GM12872 (cell line): ENCODE measurements around the gene RIMBP2.

Experiments used
- CTCF ChIP-seq: IDR thresholded peaks from 3 replicates; pipeline ENCODE4 v1.5.1; 2011; ENCODE audit warnings: low read depth, mild to moderate bottlenecking, low read length, moderate library complexity; ENCODE audit not compliant: insufficient read depth

The RIMBP2 gene

GRCh38 chr12:130673036-130673705, 42.9 kb downstream of the RIMBP2 start:
- TF ChIP-seq CTCF, result no peak

GRCh38 chr12:130672089-130672820, 43.8 kb downstream of the RIMBP2 start:
- no peak for TF ChIP-seq CTCF

- no peak for TF ChIP-seq CTCF
Observed at GRCh38 chr12:130671556-130671955, 44.5 kb downstream of the RIMBP2 start.

GRCh38 chr12:130669797-130670196, 46.3 kb downstream of the RIMBP2 start:
- no peak for TF ChIP-seq CTCF

- no peak for TF ChIP-seq CTCF
Observed at GRCh38 chr12:130669205-130669557, 46.9 kb downstream of the RIMBP2 start.

- no peak for TF ChIP-seq CTCF
Observed at GRCh38 chr12:130668286-130669204, 47.6 kb downstream of the RIMBP2 start.

- TF ChIP-seq CTCF, result no peak
Observed at GRCh38 chr12:130667421-130667960, 48.6 kb downstream of the RIMBP2 start.
